NCI-H146 treated with DMSO at 0.1 percent for 48 hours (cell line): ENCODE results near the gene PPRC1.

ENCODE experiments used
- DNase-seq: peaks from one replicate; lab custom pipeline; 2025; ENCODE audit not compliant: unreplicated experiment; lab: John Stamatoyannopoulos, UW

The PPRC1 gene

GRCh38 chr10:102132563-102133372 lies at the start of gene PPRC1:
TSS of gene PPRC1 (plus strand) at chr10:102133040. CDS start at chr10:102133069, 29 bp downstream.
- peak; percentile 98 for DNase-seq

- no peak for DNase-seq
These were observed 49.3 kb upstream of the PPRC1 start for GRCh38 chr10:102083541-102083940.

GRCh38 chr10:102085336-102085735 lies 47.5 kb upstream of the PPRC1 start:
- DNase-seq = no peak

GRCh38 chr10:102086196-102086595 lies 46.6 kb upstream of the PPRC1 start:
- DNase-seq = no peak

GRCh38 chr10:102090772-102091171 lies 42.1 kb upstream of the PPRC1 start:
- DNase-seq = no peak

- no peak for DNase-seq
These were observed 36.4 kb upstream of the PPRC1 start for GRCh38 chr10:102096449-102096848.

- DNase-seq = no peak
These were observed 31.7 kb upstream of the PPRC1 start for GRCh38 chr10:102101152-102101551.

- no peak for DNase-seq
These were observed 30.4 kb upstream of the PPRC1 start for GRCh38 chr10:102102421-102102820.

- no peak for DNase-seq
These were observed 25.8 kb upstream of the PPRC1 start for GRCh38 chr10:102106998-102107397.

GRCh38 chr10:102109166-102110116 lies 23.4 kb upstream of the PPRC1 start:
- no peak for DNase-seq

- DNase-seq = no peak
These were observed 21.6 kb upstream of the PPRC1 start for GRCh38 chr10:102111276-102111675.

- DNase-seq = no peak
These were observed 20.5 kb upstream of the PPRC1 start for GRCh38 chr10:102112210-102112817.

- DNase-seq = no peak
These were observed 19.4 kb upstream of the PPRC1 start for GRCh38 chr10:102113261-102113955.

GRCh38 chr10:102113956-102114857 lies 18.6 kb upstream of the PPRC1 start:
- DNase-seq = no peak

GRCh38 chr10:102114861-102115618 lies 17.8 kb upstream of the PPRC1 start:
- DNase-seq = peak; percentile 59

GRCh38 chr10:102115775-102116174 lies 17.1 kb upstream of the PPRC1 start:
- DNase-seq = no peak

- no peak for DNase-seq
These were observed 16.2 kb upstream of the PPRC1 start for GRCh38 chr10:102116656-102117055.

- peak; percentile 7 for DNase-seq
These were observed 15.3 kb upstream of the PPRC1 start for GRCh38 chr10:102117391-102118159.
